Activated naive CD4-positive, alpha-beta T cell treated with anti-CD3 and anti-CD28 coated beads, Interleukin-2, amount 50 U/mL, for 16 hours (primary cell): ENCODE data around the gene CPA2.
"Not testable (repeated sequence)": the region's sequence is repeated elsewhere in the genome, so short reads cannot be mapped to it uniquely, and the experiment has no call there.

Experiments
- DNase-seq: peaks from one replicate; pipeline ENCODE4 v3.0.0-alpha.2; 2020

The CPA2 gene

GRCh38 chr7:130266258-130266960, at the start of gene CPA2:
Gene CPA2 (plus strand): TSS chr7:130266863. CDS start chr7:130266882, 19 bp downstream.
- DNase-seq = no peak

GRCh38 chr7:130218806-130219620, 47.6 kb upstream of the CPA2 start:
- no peak for DNase-seq

GRCh38 chr7:130219871-130220270, 46.8 kb upstream of the CPA2 start:
- DNase-seq = no peak

DNA sequence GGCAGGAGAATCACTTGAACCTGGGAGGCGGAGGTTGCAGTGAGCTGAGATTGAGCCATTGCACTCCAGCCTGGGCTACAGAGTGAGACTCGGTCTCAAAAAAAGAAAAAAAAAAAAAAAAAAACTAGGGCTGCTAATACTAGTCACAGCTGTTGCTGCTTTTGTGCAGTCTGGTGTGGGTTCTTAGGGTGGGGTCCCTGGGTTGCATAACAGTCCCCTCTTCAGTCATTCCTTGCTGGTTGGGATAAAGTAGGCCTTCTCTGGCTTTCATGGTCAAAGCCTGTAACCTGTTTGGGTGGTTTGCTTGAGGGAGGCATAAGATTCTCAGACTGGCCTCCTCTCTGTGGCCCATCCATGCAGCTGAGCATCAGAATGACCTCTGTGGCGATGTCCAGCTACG, 44.9 kb upstream of the CPA2 start:
- no peak for DNase-seq

- DNase-seq = no peak
Measured at GRCh38 chr7:130223646-130224045, 43.0 kb upstream of the CPA2 start.

DNA sequence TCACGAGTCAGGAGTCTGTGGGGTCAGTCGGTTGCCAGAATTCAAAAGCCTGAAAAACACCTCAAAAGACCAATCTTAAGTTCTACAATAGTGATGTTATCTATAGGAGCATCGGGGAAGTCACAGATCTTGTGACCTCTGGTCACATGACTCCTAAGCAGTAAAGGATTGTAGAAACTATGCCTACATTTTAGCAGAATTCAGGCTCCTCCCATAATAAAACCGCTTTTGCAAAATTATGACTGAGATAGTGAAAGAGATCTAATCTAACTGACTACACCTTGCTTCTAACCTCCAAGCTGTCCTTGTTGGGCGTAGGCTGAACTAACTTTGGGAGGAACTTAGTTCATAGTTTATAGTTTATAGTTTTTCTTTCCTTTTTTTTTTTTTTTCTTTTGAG, 42.5 kb upstream of the CPA2 start:
- no peak for DNase-seq

DNA sequence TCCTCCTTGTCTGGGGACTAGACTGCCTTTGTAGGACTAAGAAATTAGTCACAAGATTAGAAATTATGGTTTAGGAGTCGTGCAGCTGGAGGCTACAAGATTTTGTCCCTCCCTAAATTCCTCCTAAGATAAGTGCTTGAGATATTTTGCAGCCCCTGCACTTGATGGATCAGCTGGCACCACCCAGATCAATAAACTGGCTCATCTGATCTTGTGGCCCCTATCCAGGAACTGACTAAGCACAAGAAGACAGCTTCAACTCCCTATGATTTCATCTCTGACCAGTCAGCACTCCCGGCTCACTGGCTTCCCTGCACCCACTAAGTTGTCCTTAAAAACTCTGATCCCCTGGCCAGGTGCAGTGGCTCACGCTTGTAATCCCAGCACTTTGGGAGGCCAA, 41.7 kb upstream of the CPA2 start:
- not testable (repeated sequence) for DNase-seq

- no peak for DNase-seq
Measured at GRCh38 chr7:130226333-130226732, 40.3 kb upstream of the CPA2 start.

DNA sequence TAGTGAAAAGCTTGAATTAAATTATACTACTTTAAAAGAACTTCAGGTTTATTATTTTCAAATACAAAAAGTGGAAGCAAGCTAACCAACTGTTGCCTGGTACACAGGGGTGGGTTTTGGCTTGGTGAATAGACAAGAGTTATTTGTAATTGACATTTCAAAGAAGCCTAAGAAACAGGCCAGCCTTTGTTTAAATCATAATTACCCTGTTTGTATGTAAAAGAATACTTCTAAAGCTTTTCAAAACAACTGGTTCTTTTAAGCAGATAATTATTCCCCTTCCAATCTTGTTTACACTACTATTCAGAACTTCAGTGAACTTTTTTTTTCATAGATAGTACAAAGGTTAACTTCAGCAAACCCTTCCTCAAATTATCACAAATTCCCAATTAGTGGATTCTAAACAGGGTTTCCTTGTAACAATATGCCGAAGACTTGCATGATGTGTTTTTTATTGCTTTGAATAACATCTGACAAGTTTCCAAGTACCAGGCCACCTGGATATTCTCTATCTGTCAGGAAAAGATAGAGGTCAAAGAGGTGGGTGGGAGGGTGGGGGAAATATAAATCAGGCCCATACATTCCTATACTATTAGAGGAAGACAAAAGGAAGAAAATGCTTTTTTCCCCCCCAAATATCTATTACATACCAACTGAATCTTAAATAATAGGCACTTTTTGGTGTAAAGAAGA, 38.6 kb upstream of the CPA2 start:
- no peak for DNase-seq

DNA sequence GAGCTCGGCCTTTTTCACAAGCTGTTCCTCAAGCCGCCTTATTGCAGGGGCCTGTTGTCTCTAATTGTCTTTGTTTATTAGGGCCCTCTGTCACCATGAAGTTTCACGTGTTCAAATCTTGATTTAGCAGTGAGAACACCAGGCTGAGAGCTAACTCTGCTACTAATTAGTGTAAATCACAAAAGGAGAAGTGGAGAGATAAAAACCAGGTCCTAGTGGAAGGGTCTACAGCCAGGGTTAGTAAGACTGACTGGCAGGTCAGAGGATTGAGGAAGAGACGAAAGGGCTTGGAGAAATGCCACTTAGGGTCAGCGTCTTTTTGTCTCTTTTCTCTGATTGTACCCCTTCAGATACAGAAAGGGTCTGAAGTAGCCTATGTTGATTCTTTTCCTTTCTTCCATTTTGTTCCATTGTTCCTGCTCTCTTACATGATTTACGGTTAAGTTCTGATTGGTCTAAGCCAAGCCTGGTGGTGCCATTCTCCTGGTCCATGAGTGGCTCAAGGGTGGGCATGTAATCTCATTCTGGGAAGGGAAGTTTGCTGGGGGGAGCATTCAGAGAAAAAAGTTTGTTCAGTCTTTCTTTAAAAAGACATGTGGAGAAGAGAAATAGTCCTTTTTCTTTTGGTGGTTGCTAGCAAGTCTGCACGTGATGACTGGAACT, 37.7 kb upstream of the CPA2 start:
- no peak for DNase-seq

DNA sequence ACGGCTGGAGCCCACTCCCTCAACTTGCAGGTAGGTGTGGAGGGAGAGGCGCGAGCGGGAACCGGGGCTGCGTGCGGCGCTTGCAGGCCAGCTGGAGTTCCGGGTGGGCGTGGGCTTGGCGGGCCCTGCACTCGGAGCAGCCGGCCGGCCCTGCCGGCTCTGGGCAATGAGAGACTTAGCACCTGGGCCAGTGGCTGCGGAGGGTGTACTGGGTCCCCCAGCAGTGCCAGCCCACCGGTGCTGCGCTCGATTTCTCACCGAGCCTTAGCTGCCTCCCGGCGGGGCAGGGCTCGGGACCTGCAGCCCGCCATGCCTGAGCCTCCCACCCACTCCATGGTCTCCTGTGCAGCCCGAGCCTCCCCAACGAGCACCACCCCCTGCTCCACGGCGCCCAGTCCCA, 36.7 kb upstream of the CPA2 start:
- DNase-seq = not testable (repeated sequence)

DNA sequence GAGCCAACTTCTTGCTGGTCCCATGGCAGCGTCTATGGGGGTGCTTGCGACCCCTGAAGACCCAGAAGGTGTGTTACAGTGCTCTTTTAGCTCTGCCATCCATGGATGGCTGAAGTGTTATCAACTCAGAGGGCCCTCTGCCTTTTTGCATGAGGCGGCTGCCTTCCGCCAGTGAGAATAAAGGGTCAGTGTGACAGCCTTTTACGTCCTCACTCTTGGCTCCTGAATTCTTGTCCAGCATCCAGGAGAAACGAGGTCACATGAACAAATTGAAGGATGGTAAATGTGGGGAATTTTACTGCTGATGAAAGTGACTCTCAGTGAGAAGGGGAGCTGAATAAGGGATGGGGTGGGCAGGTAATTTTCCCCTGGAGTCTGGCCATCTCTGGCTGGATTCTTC, 34.9 kb upstream of the CPA2 start:
- DNase-seq = no peak

- no peak for DNase-seq
Measured at GRCh38 chr7:130232209-130232608, 34.5 kb upstream of the CPA2 start.

- DNase-seq = no peak
Measured at GRCh38 chr7:130234078-130234477, 32.6 kb upstream of the CPA2 start.

- DNase-seq = not testable (repeated sequence)
Measured at GRCh38 chr7:130236361-130236760, 30.3 kb upstream of the CPA2 start.

GRCh38 chr7:130240240-130240639, 26.4 kb upstream of the CPA2 start:
- no peak for DNase-seq

DNA sequence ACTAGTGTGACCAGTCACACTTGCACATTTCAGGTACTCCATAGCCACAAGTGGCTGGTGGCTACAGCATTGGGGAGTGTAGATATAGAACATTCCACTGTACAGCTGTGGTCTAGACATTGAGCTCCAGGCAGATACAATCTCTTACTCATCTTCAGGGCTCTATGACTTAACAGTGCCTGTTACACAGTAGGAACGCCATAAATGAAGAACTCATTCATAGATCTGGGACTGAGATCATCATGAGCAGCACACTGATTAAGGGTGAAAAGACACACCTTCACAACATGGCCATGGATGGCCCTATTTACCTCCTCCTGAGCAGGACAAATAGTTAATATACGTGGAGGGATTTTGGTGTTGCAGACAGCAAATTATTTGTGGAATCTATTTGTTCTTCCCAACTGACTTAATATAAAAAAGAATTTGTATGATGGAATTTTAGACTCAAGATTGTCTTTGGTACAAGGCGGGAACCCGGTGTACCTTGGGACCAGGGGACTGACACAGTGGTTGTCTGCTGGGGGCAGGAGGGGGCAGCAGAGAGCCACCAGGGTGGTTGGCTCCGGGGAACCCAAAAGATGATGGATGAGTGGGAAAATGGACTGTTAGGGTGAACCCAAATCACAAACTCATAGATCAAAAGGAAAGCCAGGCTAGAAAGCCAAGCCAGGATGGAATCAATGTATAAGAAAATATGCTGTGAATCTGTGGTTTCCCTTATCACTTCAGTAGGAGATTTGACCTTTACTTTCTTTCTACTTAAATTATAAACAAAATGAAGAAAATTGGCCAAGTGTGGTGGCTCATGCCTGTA, 24.3 kb upstream of the CPA2 start:
- DNase-seq = peak; percentile 70

DNA sequence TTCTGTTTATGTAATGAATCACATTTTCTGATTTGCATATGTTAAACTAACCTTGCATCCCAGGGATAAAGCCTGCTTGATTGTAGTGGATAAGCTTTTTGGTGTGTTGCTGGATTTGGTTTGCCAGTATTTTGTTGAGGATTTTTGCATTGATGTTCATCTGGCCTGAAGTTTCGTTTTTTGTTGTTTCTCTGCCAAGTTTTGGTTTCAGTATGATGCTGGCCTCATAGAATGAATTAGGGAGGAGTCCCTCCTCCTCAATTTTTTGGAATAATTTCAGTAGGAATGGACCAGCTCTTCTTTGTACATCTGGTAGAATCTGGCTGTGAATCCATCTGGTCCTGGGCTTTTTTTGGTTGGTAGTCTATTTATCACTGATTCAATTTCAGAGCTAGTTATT, 23.2 kb upstream of the CPA2 start:
- not testable (repeated sequence) for DNase-seq

- not testable (repeated sequence) for DNase-seq
Measured at GRCh38 chr7:130246491-130246890, 20.2 kb upstream of the CPA2 start.

DNA sequence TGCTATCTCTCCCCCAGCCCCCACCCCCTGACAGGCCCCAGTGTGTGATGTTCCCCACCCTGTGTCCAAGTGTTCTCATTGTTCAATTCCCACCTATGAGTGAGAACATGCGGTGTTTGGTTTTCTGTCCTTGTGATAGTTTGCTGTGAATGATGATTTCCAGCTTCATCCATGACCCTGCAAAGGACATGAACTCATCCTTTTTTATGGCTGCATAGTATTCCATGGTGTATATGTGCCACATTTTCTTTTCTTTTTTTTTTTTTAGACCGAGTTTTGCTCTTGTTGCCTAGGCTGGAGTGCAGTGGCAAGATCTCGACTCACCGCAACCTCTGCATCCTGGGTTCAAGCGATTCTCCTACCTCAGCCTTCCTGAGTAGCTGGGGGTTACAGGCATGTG, 17.8 kb upstream of the CPA2 start:
- not testable (repeated sequence) for DNase-seq

DNA sequence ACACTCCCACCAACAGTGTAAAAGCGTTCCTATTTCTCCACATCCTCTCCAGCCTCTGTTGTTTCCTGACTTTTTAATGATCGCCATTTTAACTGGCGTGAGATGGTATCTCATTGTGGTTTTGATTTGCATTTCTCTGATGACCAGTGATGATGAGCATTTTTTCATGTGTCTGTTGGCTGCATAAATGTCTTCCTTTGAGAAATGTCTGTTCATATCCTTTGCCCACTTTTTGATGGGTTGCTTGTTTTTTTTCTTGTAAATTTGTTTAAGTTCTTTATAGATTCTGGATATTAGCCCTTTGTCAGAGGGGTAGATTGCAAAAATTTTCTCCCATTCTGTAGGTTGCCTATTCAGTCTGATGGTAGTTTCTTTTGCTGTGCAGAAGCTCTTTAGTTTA, 17.0 kb upstream of the CPA2 start:
- DNase-seq = not testable (repeated sequence)

DNA sequence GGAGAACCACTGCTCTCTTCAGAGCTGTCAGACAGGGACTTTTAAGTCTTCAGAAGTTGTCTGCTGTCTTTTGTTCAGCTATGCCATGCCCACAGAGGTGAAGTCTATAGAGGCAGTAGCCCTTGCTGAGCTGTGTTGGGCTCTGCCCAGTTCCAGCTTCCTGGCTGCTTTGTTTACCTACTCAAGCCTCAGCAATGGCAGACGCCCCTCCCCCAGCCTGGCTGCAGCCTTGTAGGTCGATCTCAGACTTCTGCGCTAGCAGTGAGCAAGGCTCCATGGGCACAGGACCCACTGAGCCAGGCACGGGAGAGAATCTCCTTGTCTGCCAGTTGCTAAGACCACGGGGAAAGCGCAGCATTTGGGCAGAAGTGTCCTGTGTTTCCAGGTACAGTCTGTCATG, 12.1 kb upstream of the CPA2 start:
- no peak for DNase-seq
